Spleen (tissue), 7 donors: ENCODE measurements around the gene BMPER.

Experiments
- POLR2AphosphoS5 ChIP-seq, 3 donors: sonication (generic); formaldehyde crosslinking; IDR thresholded peaks; one replicate each; pipeline ENCODE4 v1.5.1; 2017; ENCODE audit warnings: antibody characterized with exemption in 3 of 3
- TF ChIP-seq, protein P1 (sequence below), 11 experiments: fragments of 200-600 bp in 7 of 11; fragments of 450-650 bp in 4 of 11; sonication (generic) in 4 of 11; IDR thresholded peaks in 8 of 11; conservative IDR thresholded peaks in 3 of 11; 1 replicate in 7 of 11; 2 replicates in 4 of 11; pipeline versions ENCODE4 v1.4.0 to v1.8.0; 2016 to 2021; ENCODE audit warnings: antibody characterized with exemption in 11 of 11, inconsistent platforms in 4 of 11, mild to moderate bottlenecking in 1 of 11
- donor health status: DM: no; HTN: no; CAD: no; lungs with moderate emphysema.
- donor health status: DM: no; HTN: no; CAD: no.
- donor health status: DM: no; HTN: no; CAD: no.

DNA sequence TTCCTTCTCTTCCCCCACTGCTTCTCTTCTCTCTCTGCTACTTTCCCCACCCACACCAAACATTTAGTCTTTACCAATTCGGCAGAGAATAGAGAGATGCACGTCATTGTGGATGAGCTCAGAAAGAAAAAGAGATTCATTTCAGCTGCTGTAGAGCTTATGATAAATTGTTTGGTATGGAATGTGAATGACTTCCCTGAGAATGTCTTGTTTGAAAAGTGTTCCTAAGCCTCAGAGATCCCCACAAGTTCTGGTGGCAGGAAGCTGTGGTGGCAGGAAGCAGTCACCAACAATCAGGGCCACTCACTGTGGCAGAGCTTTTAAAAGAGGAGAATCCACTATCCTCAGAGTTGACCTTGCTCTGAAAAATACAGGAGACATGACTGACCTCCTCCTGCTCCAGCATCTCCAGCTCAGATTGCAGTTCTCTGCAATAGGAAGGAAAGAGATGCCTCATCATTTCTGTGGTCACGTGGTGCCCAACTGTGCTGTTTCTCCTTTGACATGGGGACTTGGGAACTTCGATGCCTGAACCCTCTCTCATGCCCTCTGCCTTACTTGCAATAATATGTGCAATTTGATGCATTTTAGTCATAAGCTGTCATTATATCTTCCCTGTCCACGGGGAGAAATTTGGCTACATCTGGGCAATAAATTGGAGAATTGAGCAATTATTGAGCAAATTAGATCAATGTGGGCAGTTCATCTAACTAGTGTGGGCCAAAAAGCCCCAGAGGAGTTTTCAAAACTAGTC, 76.5 kb downstream of the BMPER start:
- TF ChIP-seq, protein P1, sequence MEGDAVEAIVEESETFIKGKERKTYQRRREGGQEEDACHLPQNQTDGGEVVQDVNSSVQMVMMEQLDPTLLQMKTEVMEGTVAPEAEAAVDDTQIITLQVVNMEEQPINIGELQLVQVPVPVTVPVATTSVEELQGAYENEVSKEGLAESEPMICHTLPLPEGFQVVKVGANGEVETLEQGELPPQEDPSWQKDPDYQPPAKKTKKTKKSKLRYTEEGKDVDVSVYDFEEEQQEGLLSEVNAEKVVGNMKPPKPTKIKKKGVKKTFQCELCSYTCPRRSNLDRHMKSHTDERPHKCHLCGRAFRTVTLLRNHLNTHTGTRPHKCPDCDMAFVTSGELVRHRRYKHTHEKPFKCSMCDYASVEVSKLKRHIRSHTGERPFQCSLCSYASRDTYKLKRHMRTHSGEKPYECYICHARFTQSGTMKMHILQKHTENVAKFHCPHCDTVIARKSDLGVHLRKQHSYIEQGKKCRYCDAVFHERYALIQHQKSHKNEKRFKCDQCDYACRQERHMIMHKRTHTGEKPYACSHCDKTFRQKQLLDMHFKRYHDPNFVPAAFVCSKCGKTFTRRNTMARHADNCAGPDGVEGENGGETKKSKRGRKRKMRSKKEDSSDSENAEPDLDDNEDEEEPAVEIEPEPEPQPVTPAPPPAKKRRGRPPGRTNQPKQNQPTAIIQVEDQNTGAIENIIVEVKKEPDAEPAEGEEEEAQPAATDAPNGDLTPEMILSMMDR (IDR thresholded peaks at IDR 0.05 in 8 of 11, conservative IDR thresholded peaks at IDR 0.05 in 3 of 11), result no peak
- TF ChIP-seq POLR2AphosphoS5 (IDR thresholded peaks at IDR 0.05), result no peak
